Keratinocyte (primary cell): ENCODE results near the gene TSPYL2. TPM values are rescaled to one million over a fixed set of nuclear protein-coding genes. Genes with fewer than 3 reads are reported as not detected.

Experiments used
- DNase-seq: peaks from one replicate; pipeline ENCODE4 v3.0.0-alpha.2; 2011; ENCODE audit warnings: low read depth, missing footprints, low spot score
- FAIRE-seq: peaks from 2 replicates; lab custom pipeline; 2011; peaks lifted over from hg19 to GRCh38; lab: Jason Lieb, UNC
- H2AFZ ChIP-seq: 2 replicates; pipeline ENCODE4 v1.6.0; 2012; ENCODE audit warnings: low read length, control low read depth, inconsistent platforms; ENCODE audit not compliant: control insufficient read depth
- H3K27ac ChIP-seq: 2 replicates; pipeline ENCODE4 v1.5.1; 2011; ENCODE audit warnings: low read length; ENCODE audit not compliant: control insufficient read depth, insufficient read depth
- H3K27me3 ChIP-seq: 3 replicates; pipeline ENCODE4 v1.6.0; 2011; ENCODE audit warnings: low read length; ENCODE audit not compliant: control insufficient read depth, insufficient read depth; ENCODE audit errors: extremely low read depth
- H3K36me3 ChIP-seq, 2 experiments: 2 replicates in 1 of 2; 3 replicates in 1 of 2; pipeline ENCODE4 v1.5.1; 2011; ENCODE audit warnings: low read length in 2 of 2, mild to moderate bottlenecking in 1 of 2; ENCODE audit not compliant: control insufficient read depth in 2 of 2, insufficient read depth in 2 of 2; ENCODE audit errors: extremely low read depth in 1 of 2
- H3K4me1 ChIP-seq: 3 replicates; pipeline ENCODE4 v1.5.1; 2011; ENCODE audit warnings: low read length; ENCODE audit not compliant: control insufficient read depth, insufficient read depth; ENCODE audit errors: extremely low read depth
- H3K4me2 ChIP-seq: 3 replicates; pipeline ENCODE4 v1.6.0; 2011; ENCODE audit warnings: low read depth, low read length; ENCODE audit not compliant: control insufficient read depth, insufficient read depth; ENCODE audit errors: extremely low read depth
- H3K4me3 ChIP-seq, 3 experiments: fragments of 200-600 bp in 1 of 3; sonication (generic) in 1 of 3; 2 replicates in 2 of 3; 3 replicates in 1 of 3; pipeline ENCODE4 v1.5.1; 2011 to 2016; ENCODE audit warnings: low read length in 3 of 3, mild to moderate bottlenecking in 3 of 3, control low read depth in 2 of 3, inconsistent platforms in 1 of 3, low read depth in 1 of 3, mixed read lengths in 1 of 3, mixed run types in 1 of 3, moderate library complexity in 1 of 3; ENCODE audit not compliant: control insufficient read depth in 2 of 3, insufficient read depth in 2 of 3; ENCODE audit errors: extremely low read depth in 1 of 3
- H3K79me2 ChIP-seq: 2 replicates; pipeline ENCODE4 v1.6.0; 2012; ENCODE audit warnings: low read length; ENCODE audit not compliant: control insufficient read depth, insufficient read depth
- H3K9ac ChIP-seq: 3 replicates; pipeline ENCODE4 v1.6.0; 2011; ENCODE audit warnings: low read length; ENCODE audit not compliant: control insufficient read depth, insufficient read depth; ENCODE audit errors: extremely low read depth
- H3K9me1 ChIP-seq: 3 replicates; pipeline ENCODE4 v1.6.0; 2011; ENCODE audit warnings: low read length; ENCODE audit not compliant: control insufficient read depth, insufficient read depth; ENCODE audit errors: extremely low read depth
- H3K9me3 ChIP-seq: 2 replicates; pipeline ENCODE4 v1.5.1; 2012; ENCODE audit warnings: low read depth, low read length; ENCODE audit not compliant: control insufficient read depth
- H4K20me1 ChIP-seq: 3 replicates; pipeline ENCODE4 v1.6.0; 2011; ENCODE audit warnings: low read length; ENCODE audit not compliant: control insufficient read depth, insufficient read depth; ENCODE audit errors: extremely low read depth
- CTCF ChIP-seq, 3 experiments: IDR thresholded peaks in 1 of 3; conservative IDR thresholded peaks in 1 of 3; optimal IDR thresholded peaks in 1 of 3; 2 replicates in 2 of 3; 3 replicates in 1 of 3; pipeline versions ENCODE3 to v1.5.1; 2011; ENCODE audit warnings: low read length in 3 of 3, mild to moderate bottlenecking in 3 of 3, moderate library complexity in 2 of 3, control low read depth in 1 of 3, inconsistent platforms in 1 of 3; ENCODE audit not compliant: insufficient read depth in 2 of 3; ENCODE audit errors: extremely low read depth in 1 of 3
- EZH2 ChIP-seq: IDR thresholded peaks from one replicate; pipeline ENCODE4 v1.6.1; 2012; ENCODE audit warnings: inconsistent platforms, mild to moderate bottlenecking, low read length, moderate library complexity
- dilution Hi-C: fragments of 300-500 bp; cut with MboI; formaldehyde crosslinking; loops from one replicate; pipeline ENCODE4 v1.7.0; 2020; ENCODE audit warnings: low sequenced_read_pairs; ENCODE audit not compliant: extremely low pct_ligation_motif_present
- polyA plus RNA-seq, 5 experiments: library from polyadenylated mRNA; depleted of rRNA in 3 of 5; stranded (reverse) in 3 of 5; stranded (forward) in 1 of 5; unstranded in 1 of 5; fragments of >200 nt; gene quantifications; 1 replicate in 1 of 5; 2 replicates in 3 of 5; 3 replicates in 1 of 5; pipeline versions ENCODE4 v1.2.1 to v1.2.3, GENCODE V29; 2011 to 2012; ENCODE audit warnings: missing spikeins in 2 of 5, low read depth in 1 of 5, low replicate concordance in 1 of 5

Gene TSPYL2
- polyA plus RNA-seq, 1 donor (not counting 4 experiments of a cell fraction or from before 2014, with no cell fraction given): 17.9 TPM

DNA sequence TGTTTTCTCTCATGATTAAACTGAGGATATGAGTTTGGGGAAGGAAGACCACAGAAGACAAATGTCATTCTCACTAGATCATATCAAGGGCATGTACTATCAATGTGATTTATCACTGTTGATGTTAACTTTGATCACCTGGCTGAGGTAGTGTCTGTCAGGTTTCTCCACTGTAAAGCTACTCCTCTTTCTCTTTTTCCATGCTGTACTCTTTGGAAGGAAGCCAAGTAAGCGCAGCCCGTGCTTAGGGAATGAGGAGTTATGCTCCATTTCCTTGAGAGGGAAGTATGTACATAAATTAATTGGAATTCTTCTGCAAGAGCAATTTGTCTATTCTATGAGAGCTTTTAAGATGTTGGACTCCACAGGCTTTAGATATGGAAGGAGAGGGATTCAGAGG lies 7.8 kb downstream of the TSPYL2 start:
- FAIRE-seq: no peak
- H4K20me1 ChIP-seq: no peaks in the 10 kb centered on the region
- H2AFZ ChIP-seq: no peak overlapping the region
- H3K9me3 ChIP-seq: no peaks in the 10 kb centered on the region
- H3K4me3 ChIP-seq: no peak overlapping the region
- TF ChIP-seq CTCF (optimal IDR thresholded peaks at IDR 0.05 in 1 of 3, IDR thresholded peaks at IDR 0.05 in 1 of 3, conservative IDR thresholded peaks at IDR 0.05 in 1 of 3; ENCODE audit: extremely low read depth in 1 of 3, insufficient read depth in 2 of 3, low read length in 3 of 3) (no peak), EZH2 (no peak)
- H3K9ac ChIP-seq: no peak overlapping the region
- H3K4me1 ChIP-seq: peaks cover 7% of the 10 kb centered on the region
- no peak overlapping the region for H3K27ac ChIP-seq
- peaks cover 4 to 8% of the 10 kb centered on the region in 2 experiments for H3K36me3 ChIP-seq
- no peak overlapping the region for H3K4me2 ChIP-seq
- no peaks in the 10 kb centered on the region for H3K79me2 ChIP-seq
- dilution Hi-C loops: no loop called here
- DNase-seq: no peak
- H3K9me1 ChIP-seq: no peaks in the 10 kb centered on the region
- H3K27me3 ChIP-seq: no peaks in the 10 kb centered on the region

DNA sequence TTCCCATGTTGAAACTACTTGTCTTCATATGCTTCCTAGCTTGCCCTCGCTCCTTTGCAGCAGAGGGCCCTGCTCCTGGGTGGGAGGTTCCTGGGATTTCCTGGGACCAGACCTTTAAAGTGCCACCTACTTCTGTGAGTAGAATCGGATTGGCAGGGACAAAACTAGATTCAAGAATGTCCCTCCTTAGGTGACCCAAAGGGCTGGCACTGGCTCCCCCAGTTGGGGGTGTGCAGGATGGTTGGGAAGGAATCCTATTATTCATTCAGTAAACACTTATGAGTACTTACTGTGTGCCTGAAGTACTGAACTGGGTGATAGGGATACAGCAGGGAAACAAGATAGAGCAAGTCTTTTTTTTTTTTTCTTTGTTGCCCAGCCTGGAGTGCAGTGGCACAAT lies 9.2 kb downstream of the TSPYL2 start:
- DNase-seq (no peak), FAIRE-seq (no peak)
- no peak overlapping the region for H3K27ac ChIP-seq
- no peaks in the 10 kb centered on the region for H4K20me1 ChIP-seq
- H3K4me3 ChIP-seq: no peak overlapping the region
- no peaks in the 10 kb centered on the region for H3K36me3 ChIP-seq
- dilution Hi-C loops: no loop called here
- H2AFZ ChIP-seq: no peak overlapping the region
- no peak overlapping the region for H3K4me2 ChIP-seq
- H3K9ac ChIP-seq: no peak overlapping the region
- TF ChIP-seq CTCF (optimal IDR thresholded peaks at IDR 0.05 in 1 of 3, IDR thresholded peaks at IDR 0.05 in 1 of 3, conservative IDR thresholded peaks at IDR 0.05 in 1 of 3; ENCODE audit: extremely low read depth in 1 of 3, insufficient read depth in 2 of 3, low read length in 3 of 3) (no peak), EZH2 (no peak)
- no peaks in the 10 kb centered on the region for H3K9me3 ChIP-seq
- H3K27me3 ChIP-seq: no peaks in the 10 kb centered on the region
- peaks cover 7% of the 10 kb centered on the region for H3K4me1 ChIP-seq
- no peaks in the 10 kb centered on the region for H3K9me1 ChIP-seq
- no peaks in the 10 kb centered on the region for H3K79me2 ChIP-seq
